Heart right ventricle (tissue), 16 donors: Measurements from ENCODE around the gene TENM4. TPM values are rescaled to one million over a fixed set of nuclear protein-coding genes. Genes with fewer than 3 reads are reported as not detected.

Source experiments
- ATAC-seq, 8 donors: fragments of 200-7000 bp; cut with Tn5 transposase; one replicate each; pipeline ENCODE4 v1.9.1; 2020; ENCODE audit warnings: mild to moderate bottlenecking in 8 of 8, moderate library complexity in 8 of 8, moderate number of reproducible peaks in 1 of 8
- DNase-seq, 2 donors: peaks; one replicate each; pipeline ENCODE4 v3.0.0-alpha.2; 2020
- H3K27ac ChIP-seq, 10 donors: fragments of 200-600 bp; sonication (generic) in 2 of 10; one replicate each; pipeline versions ENCODE4 v1.5.0 to v1.8.0; 2020 to 2022; ENCODE audit warnings: mild to moderate bottlenecking in 3 of 10
- H3K27me3 ChIP-seq, 7 donors: fragments of 200-600 bp; one replicate each; pipeline ENCODE4 v1.8.0; 2021 to 2022; ENCODE audit warnings: mild to moderate bottlenecking in 2 of 7
- H3K36me3 ChIP-seq, 9 donors: fragments of 200-600 bp; sonication (generic) in 1 of 9; one replicate each; pipeline versions ENCODE4 v1.5.0 to v1.8.0; 2020 to 2022; ENCODE audit warnings: mild to moderate bottlenecking in 2 of 9
- H3K4me1 ChIP-seq, 9 donors: fragments of 200-600 bp; sonication (generic) in 1 of 9; one replicate each; pipeline versions ENCODE4 v1.5.0 to v1.8.0; 2020 to 2022; ENCODE audit warnings: mild to moderate bottlenecking in 4 of 9
- H3K4me3 ChIP-seq, 10 donors: fragments of 200-600 bp; sonication (generic) in 2 of 10; one replicate each; pipeline versions ENCODE4 v1.5.0 to v1.8.0; 2020 to 2022; ENCODE audit warnings: mild to moderate bottlenecking in 7 of 10, moderate library complexity in 2 of 10
- H3K9me3 ChIP-seq, 11 donors: fragments of 200-600 bp in 10 of 11; sonication (generic) in 2 of 11; one replicate each; pipeline versions ENCODE4 v1.5.0 to v1.8.0; 2013 to 2022; ENCODE audit warnings: mild to moderate bottlenecking in 2 of 11, control low read depth in 1 of 11, moderate library complexity in 1 of 11
- WGBS, 2 donors: extraction: QIAGEN DNeasy Blood & Tissue Kit; methylation state at CpG; one replicate each; pipeline ENCODE4 v1.1.7; 2013; ENCODE audit warnings: inconsistent platforms in 1 of 2; 5-methylcytosine and 5-hydroxymethylcytosine counted together
- intact Hi-C, 10 donors: fragments of 100-400 bp; cut with DNase I; formaldehyde crosslinking; loops; one replicate each; pipeline versions ENCODE4 v1.11.1 to v1.14.2; 2022
- polyA plus RNA-seq, 2 donors: library from polyadenylated mRNA; stranded (reverse); fragments of 200-250 nt; gene quantifications; one replicate each; pipeline ENCODE4 v1.2.3, GENCODE V29; 2013
- total RNA-seq, 10 donors: library from RNA; stranded (reverse); fragmentation: NEBNext Ultra II Directional in 3 of 10; extraction: Animal tissue kit (Norgen Biotek cat#: 25700) in 3 of 10; gene quantifications; one replicate each; pipeline versions ENCODE4 v1.2.1 to v1.2.4, GENCODE V29; 2021 to 2023
- TF ChIP-seq, protein P1 (sequence below), 9 donors: fragments of 200-600 bp; sonication (generic) in 2 of 9; IDR thresholded peaks; one replicate each; pipeline versions ENCODE4 v1.5.0 to v1.8.0; 2021 to 2022; ENCODE audit warnings: antibody characterized with exemption in 9 of 9, mild to moderate bottlenecking in 5 of 9, moderate library complexity in 1 of 9
- donor health status: Arrhythmogenic right ventricular cardiomyopathy.
- donor health status: ischemic (EF 13 %, LVEDD 7.1; RV severe dilation, severe dysfunction).
- donor health status: healthy with polysubstance abuse.
- donor health status: DM: no; HTN: yes; CAD: no.
- donor health status: DM: no; HTN: no; CAD: no.
- donor health status: ischemic (EF 25% LVEDD 6.9; RV normal size, moderate dysfunction).
- donor health status: ischemic (EF 25% LVEDD 5.7; RV mildly dilated, moderate dysfunction).
- donor health status: healthy.
- donor health status: DM: yes; HTN: yes; CAD: no.
- donor health status: Ischemic cardiomyopathy.
- donor health status: ischemic (EF 35%, LVEDD 5.7; RV mildly dilated, moderate dysfunction).
- donor health status: nonischemic (EF 11% LVEDD 7.7; RV severe dilation, severe dysfunction).
- donor health status: DM: yes; HTN: yes; CAD: no.
- donor health status: PGD.
- donor health status: ischemic (EF 29% LVEDD 5.4; RV normal size, mild dysfunction).
- donor health status: nonischemic (EF 23%, LVEDD 6.1; RV moderate dilation, normal function).

The TENM4 gene
- total and polyA plus RNA-seq, 12 donors, result 0.10 to 3.6 (median 0.91) TPM

DNA sequence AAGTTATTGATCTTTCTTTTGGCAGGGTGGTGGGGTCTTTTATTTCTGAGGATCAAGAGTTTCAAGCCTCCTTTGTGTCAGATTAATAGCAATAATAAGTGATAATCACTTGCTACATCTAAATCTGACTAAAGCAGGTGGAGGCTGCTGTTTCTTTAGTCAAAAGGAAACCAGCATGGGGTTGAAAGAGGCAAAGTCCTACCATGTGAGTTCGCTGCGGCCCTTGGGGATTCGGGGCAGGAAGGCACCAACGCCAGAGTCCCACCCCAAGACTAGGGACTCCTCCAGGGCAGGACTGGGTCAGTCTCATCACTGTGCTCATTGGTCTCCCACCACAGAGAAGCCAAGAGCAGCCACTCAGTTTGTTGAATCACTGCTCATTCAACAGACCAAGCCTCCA is 73.0 kb downstream of the TENM4 start:
- H3K27me3 ChIP-seq, result peaks cover 0 to 22% (median 11%) of the 10 kb centered on the region in 7 donors
- no peaks in the 10 kb centered on the region for H3K4me1 ChIP-seq
- no peaks in the 10 kb centered on the region for H3K9me3 ChIP-seq
- no peak overlapping the region for H3K4me3 ChIP-seq
- ATAC-seq, result no peak
- no peak for DNase-seq
- 61 to 84% methylated on average over 4 of the region's 4 CpGs for WGBS, 2 donors
- intact Hi-C loops, result no loop called here
- no peak overlapping the region for H3K27ac ChIP-seq
- TF ChIP-seq, protein P1, sequence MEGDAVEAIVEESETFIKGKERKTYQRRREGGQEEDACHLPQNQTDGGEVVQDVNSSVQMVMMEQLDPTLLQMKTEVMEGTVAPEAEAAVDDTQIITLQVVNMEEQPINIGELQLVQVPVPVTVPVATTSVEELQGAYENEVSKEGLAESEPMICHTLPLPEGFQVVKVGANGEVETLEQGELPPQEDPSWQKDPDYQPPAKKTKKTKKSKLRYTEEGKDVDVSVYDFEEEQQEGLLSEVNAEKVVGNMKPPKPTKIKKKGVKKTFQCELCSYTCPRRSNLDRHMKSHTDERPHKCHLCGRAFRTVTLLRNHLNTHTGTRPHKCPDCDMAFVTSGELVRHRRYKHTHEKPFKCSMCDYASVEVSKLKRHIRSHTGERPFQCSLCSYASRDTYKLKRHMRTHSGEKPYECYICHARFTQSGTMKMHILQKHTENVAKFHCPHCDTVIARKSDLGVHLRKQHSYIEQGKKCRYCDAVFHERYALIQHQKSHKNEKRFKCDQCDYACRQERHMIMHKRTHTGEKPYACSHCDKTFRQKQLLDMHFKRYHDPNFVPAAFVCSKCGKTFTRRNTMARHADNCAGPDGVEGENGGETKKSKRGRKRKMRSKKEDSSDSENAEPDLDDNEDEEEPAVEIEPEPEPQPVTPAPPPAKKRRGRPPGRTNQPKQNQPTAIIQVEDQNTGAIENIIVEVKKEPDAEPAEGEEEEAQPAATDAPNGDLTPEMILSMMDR (IDR thresholded peaks at IDR 0.05), result no peak
- no peaks in the 10 kb centered on the region for H3K36me3 ChIP-seq

DNA sequence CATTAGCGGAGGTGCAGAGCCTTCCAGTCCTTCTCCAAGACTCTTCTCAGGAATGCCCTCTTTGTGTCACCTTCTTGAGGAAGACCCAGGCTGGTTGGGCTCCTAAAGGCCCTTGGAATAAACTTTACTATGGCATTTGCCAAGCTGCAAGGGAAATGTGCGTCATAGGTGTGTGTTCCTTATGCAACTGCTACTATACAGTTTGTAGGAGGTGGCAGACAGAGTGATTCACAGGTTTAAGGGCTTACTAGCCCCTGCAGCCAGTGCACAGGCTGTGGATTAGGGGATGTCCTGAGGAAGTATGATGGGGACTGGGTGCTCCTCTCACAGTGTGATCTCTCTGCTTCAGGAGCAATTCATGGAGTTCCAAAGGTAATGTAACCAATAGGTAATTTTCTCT is 74.6 kb downstream of the TENM4 start:
- 89 to 90% methylated on average over 2 of the region's 2 CpGs for WGBS, 2 donors
- TF ChIP-seq, protein P1 (IDR thresholded peaks at IDR 0.05), result no peak
- Histone ChIP-seq H3K27me3 (peaks cover 0 to 22% (median 11%) of the 10 kb centered on the region in 7 donors), H3K4me1 (no peaks in the 10 kb centered on the region), H3K27ac (no peak overlapping the region), H3K4me3 (no peak overlapping the region), H3K9me3 (no peaks in the 10 kb centered on the region), H3K36me3 (no peaks in the 10 kb centered on the region)
- intact Hi-C loops, result no loop called here
- no peak for ATAC-seq
- DNase-seq, result no peak

DNA sequence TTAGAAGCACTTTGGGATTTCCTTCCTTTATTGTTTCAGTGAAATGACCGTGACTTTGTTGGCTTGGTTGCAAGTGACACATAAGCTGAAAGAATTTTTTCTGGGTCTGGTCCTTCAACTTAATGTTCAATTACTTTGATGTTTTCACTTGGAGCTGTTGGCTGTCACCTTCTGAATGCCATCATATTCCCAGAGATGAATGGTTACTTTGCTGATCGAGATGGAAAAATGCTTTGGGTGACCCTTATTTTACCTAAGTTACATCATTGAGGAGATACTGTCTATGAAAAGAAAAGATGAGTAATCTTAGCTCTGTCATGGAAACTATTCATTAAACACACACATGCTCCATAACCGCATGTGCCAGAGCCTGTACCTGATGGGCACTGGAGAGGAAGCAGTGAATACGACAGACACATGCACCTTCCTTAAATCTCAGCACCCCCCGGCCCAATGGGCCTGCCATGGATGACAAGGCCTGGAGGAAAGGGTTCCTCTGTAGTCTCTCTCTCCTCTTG is 76.9 kb downstream of the TENM4 start:
- TF ChIP-seq, protein P1 (IDR thresholded peaks at IDR 0.05), result no peak

DNA sequence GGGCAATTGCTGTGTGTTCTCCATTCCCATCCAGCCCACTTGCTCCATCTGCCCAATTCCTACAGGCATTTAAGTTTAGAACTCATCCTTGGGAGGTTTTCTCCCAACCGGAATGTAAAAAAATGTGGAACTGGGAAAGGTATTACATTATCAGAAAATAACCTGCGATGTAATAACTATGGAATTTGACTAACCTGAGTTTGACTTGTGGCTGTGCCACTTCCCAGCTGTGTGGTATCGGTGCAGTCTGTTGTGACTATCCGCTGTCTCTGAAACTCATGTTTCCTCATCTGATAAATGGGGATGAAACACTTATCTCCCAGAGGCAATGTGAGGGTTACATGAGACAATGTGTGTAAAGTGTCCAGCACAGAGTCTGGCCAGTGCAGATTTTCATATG is 77.6 kb downstream of the TENM4 start:
- TF ChIP-seq, protein P1 (IDR thresholded peaks at IDR 0.05), result no peak
- WGBS, 2 donors, result 81 to 91% methylated on average over 4 of the region's 4 CpGs
- intact Hi-C loops, result no loop called here
- Histone ChIP-seq H3K36me3 (no peaks in the 10 kb centered on the region), H3K27ac (no peak overlapping the region), H3K4me1 (no peaks in the 10 kb centered on the region), H3K27me3 (peaks cover 0 to 13% (median 0%) of the 10 kb centered on the region in 7 donors), H3K4me3 (no peak overlapping the region), H3K9me3 (no peaks in the 10 kb centered on the region)
- DNase-seq, result no peak
- no peak for ATAC-seq

More for the DNA sequence above, 76.9 kb downstream of the TENM4 start:
- intact Hi-C loops, result no loop called here
- Histone ChIP-seq H3K4me1 (no peaks in the 10 kb centered on the region), H3K27ac (no peak overlapping the region), H3K4me3 (no peak overlapping the region), H3K9me3 (no peaks in the 10 kb centered on the region), H3K36me3 (no peaks in the 10 kb centered on the region), H3K27me3 (peaks cover 0 to 19% (median 0%) of the 10 kb centered on the region in 7 donors)
- no peak for DNase-seq
- no peak for ATAC-seq
- 81 to 86% methylated on average over 5 of the region's 5 CpGs for WGBS, 2 donors
